Measurements from ENCODE around the gene SAMM50. TPM values are rescaled to one million over a fixed set of nuclear protein-coding genes. Genes with fewer than 3 reads are reported as not detected.

Gene SAMM50
- total RNA-seq, 6 donors from 2014 or later, result 17.8 to 34.7 (median 25.0) TPM

GRCh38 chr22:43945632-43946383 lies 9.4 kb upstream of the SAMM50 start:
- H3K36me3 ChIP-seq, result no peaks in the 10 kb centered on the region
- H3K4me1 ChIP-seq, result no peaks in the 10 kb centered on the region
- 50 to 65% methylated on average over 8 to 10 of the region's 12 CpGs for WGBS, 2 donors
- H3K4me3 ChIP-seq, result no peak overlapping the region
- no peak for TF ChIP-seq POLR2AphosphoS5 (IDR thresholded peaks at IDR 0.05)
- peak; percentile 36 to 65 (median 48) for TF ChIP-seq CTCF (IDR thresholded peaks at IDR 0.05)
- H3K27me3 ChIP-seq, result no peaks in the 10 kb centered on the region
- DNase-seq, result peak; percentile 47 to 50
- no peak overlapping the region for H3K27ac ChIP-seq
- peak; percentile 78 to 88 for ATAC-seq (ENCODE audit: low FRiP score in 2 of 2)
- H3K9me3 ChIP-seq, result no peaks in the 10 kb centered on the region

- H3K36me3 ChIP-seq, result no peaks in the 10 kb centered on the region
- DNase-seq (no peak), ATAC-seq (ENCODE audit: low FRiP score in 2 of 2) (peak in 1 of 2 donors; percentile 19)
- no peaks in the 10 kb centered on the region for H3K27me3 ChIP-seq
- WGBS, 2 donors, result 72% methylated on average over 6 to 7 of the region's 7 CpGs
- H3K9me3 ChIP-seq, result no peaks in the 10 kb centered on the region
- no peak overlapping the region for H3K4me3 ChIP-seq
- no peak for TF ChIP-seq CTCF (IDR thresholded peaks at IDR 0.05)
- no peak for TF ChIP-seq EP300 (IDR thresholded peaks at IDR 0.05)
- TF ChIP-seq POLR2AphosphoS5 (IDR thresholded peaks at IDR 0.05), result no peak
- no peak for TF ChIP-seq POLR2A (IDR thresholded peaks at IDR 0.05)
- no peaks in the 10 kb centered on the region for H3K4me1 ChIP-seq
- no peak overlapping the region for H3K27ac ChIP-seq
Observed at GRCh38 chr22:43946384-43946667, 8.9 kb upstream of the SAMM50 start.

- DNase-seq (no peak), ATAC-seq (ENCODE audit: low FRiP score in 2 of 2) (no peak)
- no peaks in the 10 kb centered on the region for H3K36me3 ChIP-seq
- no peak overlapping the region for H3K27ac ChIP-seq
- peaks cover 0 to under 1% (median under 1%) of the 10 kb centered on the region in 4 donors for H3K4me1 ChIP-seq
- H3K27me3 ChIP-seq, result no peaks in the 10 kb centered on the region
- TF ChIP-seq EP300 (IDR thresholded peaks at IDR 0.05) (no peak), POLR2AphosphoS5 (IDR thresholded peaks at IDR 0.05) (no peak), CTCF (IDR thresholded peaks at IDR 0.05) (no peak), POLR2A (IDR thresholded peaks at IDR 0.05) (no peak)
- WGBS, 2 donors, result 67 to 70% methylated on average over 10 to 12 of the region's 12 CpGs
- no peaks in the 10 kb centered on the region for H3K9me3 ChIP-seq
- H3K4me3 ChIP-seq, result no peak overlapping the region
Observed at GRCh38 chr22:43948836-43949406, 6.3 kb upstream of the SAMM50 start.

GRCh38 chr22:43951391-43951790 lies 3.9 kb upstream of the SAMM50 start:
- no peak for ATAC-seq (ENCODE audit: low FRiP score in 2 of 2)
- WGBS, 2 donors, result 83 to 89% methylated on average over 5 of the region's 5 CpGs
- no peak for TF ChIP-seq POLR2A (IDR thresholded peaks at IDR 0.05)
- TF ChIP-seq CTCF (IDR thresholded peaks at IDR 0.05), result no peak
- TF ChIP-seq EP300 (IDR thresholded peaks at IDR 0.05), result no peak
- TF ChIP-seq POLR2AphosphoS5 (IDR thresholded peaks at IDR 0.05), result no peak
- peaks cover 14 to 21% (median 15%) of the 10 kb centered on the region in 4 donors for H3K4me1 ChIP-seq
- no peaks in the 10 kb centered on the region for H3K36me3 ChIP-seq
- no peak overlapping the region for H3K4me3 ChIP-seq
- no peaks in the 10 kb centered on the region for H3K9me3 ChIP-seq
- H3K27ac ChIP-seq, result no peak overlapping the region
- DNase-seq, result no peak
- no peaks in the 10 kb centered on the region for H3K27me3 ChIP-seq

GRCh38 chr22:43951966-43952365 lies 3.3 kb upstream of the SAMM50 start:
- H3K27me3 ChIP-seq, result no peaks in the 10 kb centered on the region
- DNase-seq (no peak), ATAC-seq (ENCODE audit: low FRiP score in 2 of 2) (no peak)
- H3K27ac ChIP-seq, result no peak overlapping the region
- H3K9me3 ChIP-seq, result no peaks in the 10 kb centered on the region
- TF ChIP-seq POLR2AphosphoS5 (IDR thresholded peaks at IDR 0.05), result no peak
- no peak for TF ChIP-seq EP300 (IDR thresholded peaks at IDR 0.05)
- peaks cover 20 to 26% (median 21%) of the 10 kb centered on the region in 4 donors for H3K4me1 ChIP-seq
- WGBS, 2 donors, result 51 to 58% methylated on average over 2 to 7 of the region's 7 CpGs
- no peak overlapping the region for H3K4me3 ChIP-seq
- no peaks in the 10 kb centered on the region for H3K36me3 ChIP-seq
